K562 (cell line): ENCODE measurements around the gene APP.

Experiments used
- BMI1 ChIP-seq: fragments of 150-350 bp; IDR thresholded peaks from 2 replicates; pipeline ENCODE4 v1.6.1; 2014; ENCODE audit warnings: low read length
- HDGF ChIP-seq: fragments of 450-650 bp; IDR thresholded peaks from 2 replicates; pipeline ENCODE4 v1.6.1; 2016
- KAT2B ChIP-seq: IDR thresholded peaks from one replicate; pipeline ENCODE4 v1.6.1; 2012; ENCODE audit warnings: low read depth, mild to moderate bottlenecking, control low read depth, inconsistent platforms, low read length, moderate library complexity
- NR2C2 ChIP-seq, 2 experiments: fragments of 200-800 bp in 1 of 2; sonication (Bioruptor generic) in 1 of 2; sonication (generic) in 1 of 2; formaldehyde crosslinking in 1 of 2; IDR thresholded peaks; 2 replicates each; pipeline versions ENCODE4 v1.6.1 to v1.8.0; 2016 to 2022; ENCODE audit warnings: mild to moderate bottlenecking in 1 of 2, missing compliant biosample characterization in 1 of 2, missing genetic modification characterization in 1 of 2, missing genetic modification reagents in 1 of 2
- RBFOX2 ChIP-seq: fragments of 200-400 bp; formaldehyde crosslinking; IDR thresholded peaks from 2 replicates; pipeline ENCODE4 v1.6.1; 2017; ENCODE audit warnings: low read depth, mild to moderate bottlenecking, low read length, moderate library complexity
- TCF7L2 ChIP-seq: fragments of 150-350 bp; IDR thresholded peaks from 2 replicates; pipeline ENCODE4 v1.6.1; 2016; ENCODE audit warnings: low read depth, mild to moderate bottlenecking, low read length, moderate library complexity
- TEAD4 ChIP-seq, 2 experiments: sonication (generic) in 1 of 2; formaldehyde crosslinking in 1 of 2; IDR thresholded peaks; 2 replicates each; pipeline versions ENCODE4 v1.6.1 to v1.8.0; 2012 to 2022; ENCODE audit warnings: borderline replicate concordance in 1 of 2, inconsistent platforms in 1 of 2, low read length in 1 of 2, mild to moderate bottlenecking in 1 of 2, missing genetic modification reagents in 1 of 2
- XRCC5 ChIP-seq: fragments of 200-400 bp; formaldehyde crosslinking; IDR thresholded peaks from 2 replicates; pipeline ENCODE4 v1.6.1; 2017; ENCODE audit warnings: low read depth, mild to moderate bottlenecking, low read length
- ZNF24 ChIP-seq: fragments of 450-650 bp; IDR thresholded peaks from 2 replicates; pipeline ENCODE4 v1.6.1; 2016
- TF ChIP-seq, protein P1 (sequence below): sonication (generic); formaldehyde crosslinking; IDR thresholded peaks from 2 replicates; pipeline ENCODE4 v1.8.1; 2023; ENCODE audit warnings: mild to moderate bottlenecking, missing genetic modification reagents, moderate library complexity
- TF ChIP-seq, protein P2 (sequence below): fragments of 450-650 bp; IDR thresholded peaks from 2 replicates; pipeline ENCODE4 v1.6.1; 2014; ENCODE audit warnings: low read depth, mild to moderate bottlenecking, moderate library complexity, borderline replicate concordance
- TF ChIP-seq, protein P3 (sequence below): sonication (generic); formaldehyde crosslinking; IDR thresholded peaks from 2 replicates; pipeline ENCODE4 v1.8.1; 2023; ENCODE audit warnings: missing genetic modification reagents, mild to moderate bottlenecking, borderline replicate concordance
- TF ChIP-seq, protein P4 (sequence below), 3 experiments: IDR thresholded peaks in 2 of 3; conservative IDR thresholded peaks in 1 of 3; 2 replicates each; pipeline ENCODE4 v1.5.1; 2011 to 2012; ENCODE audit warnings: low read length in 3 of 3, mild to moderate bottlenecking in 3 of 3, control low read depth in 2 of 3, improper control_type of control experiment in 1 of 3, inconsistent platforms in 1 of 3, low read depth in 1 of 3, mixed read lengths in 1 of 3, moderate library complexity in 1 of 3; ENCODE audit not compliant: insufficient read depth in 2 of 3

DNA sequence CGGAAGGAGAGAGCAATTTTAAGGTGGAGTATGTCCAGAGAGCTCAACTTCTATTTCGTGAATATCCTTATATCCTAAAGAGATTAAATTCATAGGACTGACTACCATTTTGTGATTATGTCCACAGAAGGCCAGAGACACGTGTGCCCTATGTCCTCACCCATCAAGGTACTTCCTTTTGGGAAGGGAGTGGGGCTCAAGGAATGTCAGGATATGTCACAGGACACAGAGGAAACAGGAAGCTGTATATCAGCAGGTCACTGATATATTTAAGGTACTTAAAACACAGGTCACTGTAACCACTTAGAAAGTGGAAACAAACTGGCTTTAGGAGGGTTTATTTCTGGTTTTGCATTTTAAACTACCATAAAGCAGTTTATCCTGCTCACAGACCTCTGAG lies 184.6 kb downstream of the APP start:
- TF ChIP-seq BMI1: no peak
- no peak for TF ChIP-seq HDGF
- no peak for TF ChIP-seq TEAD4 (IDR thresholded peaks at IDR 0.05; ENCODE audit: low read length)
- no peak for TF ChIP-seq TEAD4 (CRISPR knock-in tag; IDR thresholded peaks at IDR 0.05; ENCODE audit: borderline replicate concordance)
- no peak for TF ChIP-seq KAT2B
- TF ChIP-seq, protein P1, sequence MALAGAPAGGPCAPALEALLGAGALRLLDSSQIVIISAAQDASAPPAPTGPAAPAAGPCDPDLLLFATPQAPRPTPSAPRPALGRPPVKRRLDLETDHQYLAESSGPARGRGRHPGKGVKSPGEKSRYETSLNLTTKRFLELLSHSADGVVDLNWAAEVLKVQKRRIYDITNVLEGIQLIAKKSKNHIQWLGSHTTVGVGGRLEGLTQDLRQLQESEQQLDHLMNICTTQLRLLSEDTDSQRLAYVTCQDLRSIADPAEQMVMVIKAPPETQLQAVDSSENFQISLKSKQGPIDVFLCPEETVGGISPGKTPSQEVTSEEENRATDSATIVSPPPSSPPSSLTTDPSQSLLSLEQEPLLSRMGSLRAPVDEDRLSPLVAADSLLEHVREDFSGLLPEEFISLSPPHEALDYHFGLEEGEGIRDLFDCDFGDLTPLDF (CRISPR knock-in tag): no peak
- TF ChIP-seq, protein P2, sequence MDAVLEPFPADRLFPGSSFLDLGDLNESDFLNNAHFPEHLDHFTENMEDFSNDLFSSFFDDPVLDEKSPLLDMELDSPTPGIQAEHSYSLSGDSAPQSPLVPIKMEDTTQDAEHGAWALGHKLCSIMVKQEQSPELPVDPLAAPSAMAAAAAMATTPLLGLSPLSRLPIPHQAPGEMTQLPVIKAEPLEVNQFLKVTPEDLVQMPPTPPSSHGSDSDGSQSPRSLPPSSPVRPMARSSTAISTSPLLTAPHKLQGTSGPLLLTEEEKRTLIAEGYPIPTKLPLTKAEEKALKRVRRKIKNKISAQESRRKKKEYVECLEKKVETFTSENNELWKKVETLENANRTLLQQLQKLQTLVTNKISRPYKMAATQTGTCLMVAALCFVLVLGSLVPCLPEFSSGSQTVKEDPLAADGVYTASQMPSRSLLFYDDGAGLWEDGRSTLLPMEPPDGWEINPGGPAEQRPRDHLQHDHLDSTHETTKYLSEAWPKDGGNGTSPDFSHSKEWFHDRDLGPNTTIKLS: no peak
- TF ChIP-seq, protein P3, sequence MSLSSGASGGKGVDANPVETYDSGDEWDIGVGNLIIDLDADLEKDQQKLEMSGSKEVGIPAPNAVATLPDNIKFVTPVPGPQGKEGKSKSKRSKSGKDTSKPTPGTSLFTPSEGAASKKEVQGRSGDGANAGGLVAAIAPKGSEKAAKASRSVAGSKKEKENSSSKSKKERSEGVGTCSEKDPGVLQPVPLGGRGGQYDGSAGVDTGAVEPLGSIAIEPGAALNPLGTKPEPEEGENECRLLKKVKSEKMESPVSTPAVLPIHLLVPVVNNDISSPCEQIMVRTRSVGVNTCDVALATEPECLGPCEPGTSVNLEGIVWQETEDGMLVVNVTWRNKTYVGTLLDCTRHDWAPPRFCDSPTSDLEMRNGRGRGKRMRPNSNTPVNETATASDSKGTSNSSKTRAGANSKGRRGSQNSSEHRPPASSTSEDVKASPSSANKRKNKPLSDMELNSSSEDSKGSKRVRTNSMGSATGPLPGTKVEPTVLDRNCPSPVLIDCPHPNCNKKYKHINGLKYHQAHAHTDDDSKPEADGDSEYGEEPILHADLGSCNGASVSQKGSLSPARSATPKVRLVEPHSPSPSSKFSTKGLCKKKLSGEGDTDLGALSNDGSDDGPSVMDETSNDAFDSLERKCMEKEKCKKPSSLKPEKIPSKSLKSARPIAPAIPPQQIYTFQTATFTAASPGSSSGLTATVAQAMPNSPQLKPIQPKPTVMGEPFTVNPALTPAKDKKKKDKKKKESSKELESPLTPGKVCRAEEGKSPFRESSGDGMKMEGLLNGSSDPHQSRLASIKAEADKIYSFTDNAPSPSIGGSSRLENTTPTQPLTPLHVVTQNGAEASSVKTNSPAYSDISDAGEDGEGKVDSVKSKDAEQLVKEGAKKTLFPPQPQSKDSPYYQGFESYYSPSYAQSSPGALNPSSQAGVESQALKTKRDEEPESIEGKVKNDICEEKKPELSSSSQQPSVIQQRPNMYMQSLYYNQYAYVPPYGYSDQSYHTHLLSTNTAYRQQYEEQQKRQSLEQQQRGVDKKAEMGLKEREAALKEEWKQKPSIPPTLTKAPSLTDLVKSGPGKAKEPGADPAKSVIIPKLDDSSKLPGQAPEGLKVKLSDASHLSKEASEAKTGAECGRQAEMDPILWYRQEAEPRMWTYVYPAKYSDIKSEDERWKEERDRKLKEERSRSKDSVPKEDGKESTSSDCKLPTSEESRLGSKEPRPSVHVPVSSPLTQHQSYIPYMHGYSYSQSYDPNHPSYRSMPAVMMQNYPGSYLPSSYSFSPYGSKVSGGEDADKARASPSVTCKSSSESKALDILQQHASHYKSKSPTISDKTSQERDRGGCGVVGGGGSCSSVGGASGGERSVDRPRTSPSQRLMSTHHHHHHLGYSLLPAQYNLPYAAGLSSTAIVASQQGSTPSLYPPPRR: no peak
- no peak for TF ChIP-seq RBFOX2
- TF ChIP-seq ZNF24: no peak
- no peak for TF ChIP-seq NR2C2 (CRISPR knock-in tag; IDR thresholded peaks at IDR 0.05)
- TF ChIP-seq NR2C2 (tag; IDR thresholded peaks at IDR 0.05): no peak
- TF ChIP-seq, protein P4, sequence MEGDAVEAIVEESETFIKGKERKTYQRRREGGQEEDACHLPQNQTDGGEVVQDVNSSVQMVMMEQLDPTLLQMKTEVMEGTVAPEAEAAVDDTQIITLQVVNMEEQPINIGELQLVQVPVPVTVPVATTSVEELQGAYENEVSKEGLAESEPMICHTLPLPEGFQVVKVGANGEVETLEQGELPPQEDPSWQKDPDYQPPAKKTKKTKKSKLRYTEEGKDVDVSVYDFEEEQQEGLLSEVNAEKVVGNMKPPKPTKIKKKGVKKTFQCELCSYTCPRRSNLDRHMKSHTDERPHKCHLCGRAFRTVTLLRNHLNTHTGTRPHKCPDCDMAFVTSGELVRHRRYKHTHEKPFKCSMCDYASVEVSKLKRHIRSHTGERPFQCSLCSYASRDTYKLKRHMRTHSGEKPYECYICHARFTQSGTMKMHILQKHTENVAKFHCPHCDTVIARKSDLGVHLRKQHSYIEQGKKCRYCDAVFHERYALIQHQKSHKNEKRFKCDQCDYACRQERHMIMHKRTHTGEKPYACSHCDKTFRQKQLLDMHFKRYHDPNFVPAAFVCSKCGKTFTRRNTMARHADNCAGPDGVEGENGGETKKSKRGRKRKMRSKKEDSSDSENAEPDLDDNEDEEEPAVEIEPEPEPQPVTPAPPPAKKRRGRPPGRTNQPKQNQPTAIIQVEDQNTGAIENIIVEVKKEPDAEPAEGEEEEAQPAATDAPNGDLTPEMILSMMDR (IDR thresholded peaks at IDR 0.05 in 2 of 3, conservative IDR thresholded peaks at IDR 0.05 in 1 of 3; ENCODE audit: insufficient read depth in 2 of 3, low read depth in 1 of 3, low read length in 3 of 3): no peak
- no peak for TF ChIP-seq TCF7L2
- TF ChIP-seq XRCC5: no peak
